Effector memory CD4-positive, alpha-beta T cell (primary cell): Measurements from ENCODE around the gene SMYD3.

Source experiments
- DNase-seq, 3 donors: peaks; one replicate each; pipeline ENCODE4 v3.0.0-alpha.2; 2020
- H3K27ac ChIP-seq: 2 replicates; pipeline ENCODE4 v1.7.0; 2013; ENCODE audit warnings: mild to moderate bottlenecking, low read length, moderate library complexity; ENCODE audit not compliant: insufficient read depth, poor library complexity, severe bottlenecking
- H3K27me3 ChIP-seq: replicated peaks from 2 replicates; pipeline ENCODE4 v1.7.0; 2013; ENCODE audit warnings: mild to moderate bottlenecking, low read length; ENCODE audit not compliant: insufficient read depth, control insufficient read depth, poor library complexity, severe bottlenecking
- H3K36me3 ChIP-seq: 2 replicates; pipeline ENCODE4 v1.7.0; 2013; ENCODE audit warnings: mild to moderate bottlenecking, low read length, moderate library complexity; ENCODE audit not compliant: control insufficient read depth, insufficient read depth
- H3K4me1 ChIP-seq: 2 replicates; pipeline ENCODE4 v1.7.0; 2013; ENCODE audit warnings: low read length, mild to moderate bottlenecking; ENCODE audit not compliant: control insufficient read depth, insufficient read depth, poor library complexity, severe bottlenecking
- H3K4me3 ChIP-seq: 2 replicates; pipeline ENCODE4 v1.7.0; 2013; ENCODE audit warnings: low read length, low read depth, mild to moderate bottlenecking; ENCODE audit not compliant: insufficient read depth, poor library complexity, severe bottlenecking
- H3K9me3 ChIP-seq: 2 replicates; pipeline ENCODE4 v1.7.0; 2013; ENCODE audit warnings: mild to moderate bottlenecking, low read length, moderate library complexity; ENCODE audit not compliant: control insufficient read depth

SMYD3 gene

GRCh38 chr1:245800901-245801605 lies 706.0 kb downstream of the SMYD3 start:
- no peak for DNase-seq
- Histone ChIP-seq H3K36me3 (no peaks in the 10 kb centered on the region), H3K9me3 (no peaks in the 10 kb centered on the region), H3K4me1 (no peaks in the 10 kb centered on the region), H3K4me3 (no peak overlapping the region), H3K27ac (no peak overlapping the region), H3K27me3 (no peaks in the 10 kb centered on the region)

- no peaks in the 10 kb centered on the region for H3K27me3 ChIP-seq
- H3K27ac ChIP-seq = no peak overlapping the region
- DNase-seq = no peak
- H3K36me3 ChIP-seq = no peaks in the 10 kb centered on the region
- no peak overlapping the region for H3K4me3 ChIP-seq
- H3K9me3 ChIP-seq = no peaks in the 10 kb centered on the region
- H3K4me1 ChIP-seq = no peaks in the 10 kb centered on the region
Measured at GRCh38 chr1:245798349-245798711, 708.7 kb downstream of the SMYD3 start.

GRCh38 chr1:245797592-245798348 lies 709.3 kb downstream of the SMYD3 start:
- DNase-seq = no peak
- no peak overlapping the region for H3K27ac ChIP-seq
- no peak overlapping the region for H3K4me3 ChIP-seq
- H3K9me3 ChIP-seq = no peaks in the 10 kb centered on the region
- no peaks in the 10 kb centered on the region for H3K36me3 ChIP-seq
- H3K27me3 ChIP-seq = no peaks in the 10 kb centered on the region
- no peaks in the 10 kb centered on the region for H3K4me1 ChIP-seq

- Histone ChIP-seq H3K9me3 (no peaks in the 10 kb centered on the region), H3K4me3 (no peak overlapping the region), H3K27ac (no peak overlapping the region), H3K36me3 (no peaks in the 10 kb centered on the region), H3K4me1 (no peaks in the 10 kb centered on the region), H3K27me3 (no peaks in the 10 kb centered on the region)
- no peak for DNase-seq
Measured at GRCh38 chr1:245791410-245792312, 715.4 kb downstream of the SMYD3 start.

- H3K27ac ChIP-seq = no peak overlapping the region
- H3K36me3 ChIP-seq = no peaks in the 10 kb centered on the region
- H3K9me3 ChIP-seq = no peaks in the 10 kb centered on the region
- no peak overlapping the region for H3K4me3 ChIP-seq
- H3K4me1 ChIP-seq = no peaks in the 10 kb centered on the region
- no peaks in the 10 kb centered on the region for H3K27me3 ChIP-seq
- no peak for DNase-seq
Measured at GRCh38 chr1:245790441-245790840, 716.6 kb downstream of the SMYD3 start.

- Histone ChIP-seq H3K36me3 (no peaks in the 10 kb centered on the region), H3K4me1 (no peaks in the 10 kb centered on the region), H3K27ac (no peak overlapping the region), H3K4me3 (no peak overlapping the region), H3K9me3 (no peaks in the 10 kb centered on the region), H3K27me3 (no peaks in the 10 kb centered on the region)
- no peak for DNase-seq
Measured at GRCh38 chr1:245788886-245789285, 718.2 kb downstream of the SMYD3 start.

GRCh38 chr1:245788269-245788668 lies 718.8 kb downstream of the SMYD3 start:
- Histone ChIP-seq H3K4me3 (no peak overlapping the region), H3K27me3 (no peaks in the 10 kb centered on the region), H3K9me3 (no peaks in the 10 kb centered on the region), H3K27ac (no peak overlapping the region), H3K4me1 (no peaks in the 10 kb centered on the region), H3K36me3 (no peaks in the 10 kb centered on the region)
- DNase-seq = no peak

GRCh38 chr1:245786948-245787347 lies 720.1 kb downstream of the SMYD3 start:
- Histone ChIP-seq H3K4me3 (no peak overlapping the region), H3K27me3 (no peaks in the 10 kb centered on the region), H3K36me3 (no peaks in the 10 kb centered on the region), H3K27ac (no peak overlapping the region), H3K4me1 (no peaks in the 10 kb centered on the region), H3K9me3 (no peaks in the 10 kb centered on the region)
- DNase-seq = no peak

GRCh38 chr1:245779797-245780755 lies 727.0 kb downstream of the SMYD3 start:
- Histone ChIP-seq H3K27ac (no peak overlapping the region), H3K9me3 (no peaks in the 10 kb centered on the region), H3K4me3 (no peak overlapping the region), H3K27me3 (no peaks in the 10 kb centered on the region), H3K4me1 (no peaks in the 10 kb centered on the region), H3K36me3 (no peaks in the 10 kb centered on the region)
- DNase-seq = no peak
